Panc1 (cell line): ENCODE results near the gene TNFAIP1. TPM values are rescaled to one million over a fixed set of nuclear protein-coding genes. Genes with fewer than 3 reads are reported as not detected.

Experiments used
- ATAC-seq: fragments of 200-7000 bp; cut with Tn5 transposase; 2 replicates; pipeline ENCODE4 v1.9.1; 2020; ENCODE audit warnings: mild to moderate bottlenecking, moderate library complexity
- BruUV-seq: library from RNA; stranded (reverse); fragments of 400-500 nt; replicated peaks from 2 replicates; lab custom pipeline; 2021; lab: Mats Ljungman, UMichigan
- CTCF ChIA-PET: fragments of 300-600 bp; sonication (Branson Sonifier 250); formaldehyde crosslinking; loops from one replicate; lab custom pipeline; 2022; ENCODE audit warnings: antibody characterized with exemption; lab: Charles Lee
- POLR2A ChIA-PET: fragments of 300-600 bp; sonication (Branson Sonifier 250); formaldehyde crosslinking; loops from one replicate; lab custom pipeline; 2022; ENCODE audit warnings: antibody characterized with exemption; lab: Charles Lee
- DNase-seq: peaks from one replicate; pipeline ENCODE4 v3.0.0-alpha.2; 2010; ENCODE audit warnings: low read depth, low spot score
- H3K27ac ChIP-seq: 2 replicates; pipeline ENCODE4 v1.5.1; 2011; ENCODE audit warnings: mild to moderate bottlenecking, low read length, inconsistent platforms
- H3K27me3 ChIP-seq: fragments of 200-500 bp; sonication (Bioruptor generic); 2 replicates; pipeline ENCODE4 v1.6.0; 2014; ENCODE audit warnings: low read length, inconsistent platforms; ENCODE audit not compliant: control insufficient read depth, insufficient read depth
- H3K36me3 ChIP-seq: fragments of 200-500 bp; sonication (Bioruptor generic); 2 replicates; pipeline ENCODE4 v1.5.1; 2014; ENCODE audit warnings: inconsistent platforms, mild to moderate bottlenecking, low read length, moderate library complexity; ENCODE audit not compliant: control insufficient read depth, insufficient read depth
- H3K4me1 ChIP-seq: 2 replicates; pipeline ENCODE4 v1.5.1; 2011; ENCODE audit warnings: inconsistent platforms, mild to moderate bottlenecking, low read length, moderate library complexity; ENCODE audit not compliant: control insufficient read depth, insufficient read depth
- H3K4me3 ChIP-seq, 2 experiments: 2 replicates each; pipeline ENCODE4 v1.5.1; 2011 to 2012; ENCODE audit warnings: low read depth in 2 of 2, low read length in 2 of 2, mild to moderate bottlenecking in 2 of 2, inconsistent platforms in 1 of 2, moderate library complexity in 1 of 2
- H3K9me3 ChIP-seq: fragments of 200-500 bp; sonication (Bioruptor generic); 2 replicates; pipeline ENCODE4 v1.5.1; 2014; ENCODE audit warnings: low read depth, mild to moderate bottlenecking, inconsistent platforms, low read length, moderate library complexity; ENCODE audit not compliant: control insufficient read depth, insufficient read depth
- CTCF ChIP-seq: fragments of 450-650 bp; IDR thresholded peaks from 2 replicates; pipeline ENCODE4 v1.5.1; 2017; ENCODE audit warnings: mild to moderate bottlenecking
- POLR2AphosphoS5 ChIP-seq: IDR thresholded peaks from 2 replicates; pipeline ENCODE4 v1.6.1; 2012; ENCODE audit warnings: mild to moderate bottlenecking, low read depth, low read length, moderate library complexity
- REST ChIP-seq, 2 experiments: IDR thresholded peaks; 2 replicates each; pipeline ENCODE4 v1.6.1; 2011 to 2012; ENCODE audit warnings: low read depth in 2 of 2, control low read depth in 1 of 2, low read length in 1 of 2, mild to moderate bottlenecking in 1 of 2, moderate library complexity in 1 of 2; ENCODE audit not compliant: insufficient read depth in 1 of 2
- SIN3A ChIP-seq: IDR thresholded peaks from 2 replicates; pipeline ENCODE4 v1.6.1; 2012; ENCODE audit warnings: low read depth, mild to moderate bottlenecking, low read length, moderate library complexity, borderline replicate concordance; ENCODE audit not compliant: insufficient read depth
- TCF7L2 ChIP-seq: IDR thresholded peaks from 2 replicates; pipeline ENCODE4 v1.6.1; 2011; ENCODE audit warnings: mild to moderate bottlenecking, low read depth, low read length, inconsistent platforms
- in situ Hi-C: cut with HindIII; loops from 2 replicates; pipeline ENCODE4 v1.10.0; 2016; ENCODE audit warnings: low sequenced_read_pairs, low pct_unique_long_range_greater_than_20kb
- intact Hi-C: fragments of 100-400 bp; cut with micrococcal nuclease; formaldehyde crosslinking; loops from one replicate; pipeline ENCODE4 v1.10.0; 2022; ENCODE audit not compliant: unreplicated experiment
- total RNA-seq: library from RNA; stranded (reverse); gene quantifications from one replicate; pipeline ENCODE4 v1.2.1, GENCODE V29; 2021; ENCODE audit not compliant: unreplicated experiment

Gene TNFAIP1
- total RNA-seq, 1 experiment from 2014 or later = 55.8 TPM

- in situ Hi-C loops (no loop called here), intact Hi-C loops (no loop called here)
- no peak for ATAC-seq
- ChIA-PET CTCF (interaction anchor here (0.5 kb wide), 1 partner anchor 111 kb away, joined by 8 read pairs; no protein-coding TSS in a partner anchor), POLR2A (no interaction called here)
- Histone ChIP-seq H3K4me3 (peak overlapping the region; percentile 87 to 95), H3K9me3 (no peaks in the 10 kb centered on the region), H3K36me3 (no peaks in the 10 kb centered on the region; the same call in 1 of the 2 replicates), H3K27me3 (no peaks in the 10 kb centered on the region), H3K27ac (peak overlapping the region; percentile 69), H3K4me1 (peaks cover 27% of the 10 kb centered on the region)
- no TSS peak for BruUV-seq
- no peak for DNase-seq
- TF ChIP-seq REST (IDR thresholded peaks at IDR 0.05; ENCODE audit: insufficient read depth in 1 of 2, low read depth in 2 of 2, low read length in 1 of 2) (no peak), CTCF (no peak), SIN3A (no peak), TCF7L2 (no peak), POLR2AphosphoS5 (no peak)
Observed at GRCh38 chr17:28334171-28334570, 1.4 kb upstream of the TNFAIP1 start.

GRCh38 chr17:28334666-28335200 is 828 bp upstream of the TNFAIP1 start:
- peak overlapping the region; percentile 69 for H3K27ac ChIP-seq
- DNase-seq (no peak), ATAC-seq (peak; percentile 0; the same call in 1 of the 2 replicates)
- POLR2A ChIA-PET = interaction anchor here (0.6 to 2.0 kb wide), 7 partner anchors 9 to 78 kb away, joined by 3 to 11 read pairs (median 4); partner anchors contain the start of genes POLDIP2 and TMEM97
- H3K27me3 ChIP-seq = no peaks in the 10 kb centered on the region
- peaks cover 27% of the 10 kb centered on the region for H3K4me1 ChIP-seq
- intact Hi-C loops (no loop called here), in situ Hi-C loops (no loop called here)
- BruUV-seq = no TSS peak
- no peak for TF ChIP-seq REST (IDR thresholded peaks at IDR 0.05; ENCODE audit: insufficient read depth in 1 of 2, low read depth in 2 of 2, low read length in 1 of 2)
- no peak for TF ChIP-seq CTCF
- TF ChIP-seq TCF7L2 = no peak
- no peak for TF ChIP-seq SIN3A
- TF ChIP-seq POLR2AphosphoS5 = no peak
- no peaks in the 10 kb centered on the region for H3K9me3 ChIP-seq
- H3K4me3 ChIP-seq = peak overlapping the region; percentile 87 to 95
- no peaks in the 10 kb centered on the region; the same call in 1 of the 2 replicates for H3K36me3 ChIP-seq
- CTCF ChIA-PET = interaction anchor here (0.5 to 1.5 kb wide), 2 partner anchors 102 to 110 kb away, joined by 5 to 8 read pairs; no protein-coding TSS in a partner anchor
